ENCODE measurements around the gene MRGPRX4. TPM values are rescaled to one million over a fixed set of nuclear protein-coding genes. Genes with fewer than 3 reads are reported as not detected.

Gene MRGPRX4
- total and polyA plus RNA-seq, 2 donors (not counting 3 experiments of a cell fraction or from before 2014, with no cell fraction given): not detected

GRCh38 chr11:18203723-18204122 is 31.1 kb downstream of the MRGPRX4 start:
- no TSS peak for BruUV-seq (replicated peaks)
- Histone ChIP-seq H4K20me1 (replicated peaks; ENCODE audit: control insufficient read depth, extremely low read depth, insufficient read depth, low read length) (no peaks in the 10 kb centered on the region), H3K79me2 (ENCODE audit: control insufficient read depth, insufficient read depth, low read length) (no peaks in the 10 kb centered on the region), H3K9me1 (replicated peaks; ENCODE audit: control insufficient read depth, extremely low read depth, insufficient read depth, low read length) (no peaks in the 10 kb centered on the region), H2AFZ (ENCODE audit: low read depth, low read length) (no peak overlapping the region), H3K9me3 (replicated peaks; ENCODE audit: control insufficient read depth, insufficient read depth, low read length) (no peaks in the 10 kb centered on the region), H3K4me2 (ENCODE audit: insufficient read depth, low read length) (no peak overlapping the region), H3K27ac (ENCODE audit: insufficient read depth, low read depth, low read length) (no peak overlapping the region), H3K4me1 (ENCODE audit: control insufficient read depth, extremely low read depth, insufficient read depth, low read length) (no peaks in the 10 kb centered on the region), H3K4me3 (replicated peaks in 1 of 3; ENCODE audit: insufficient read depth in 1 of 3, low read depth in 1 of 3, low read length in 3 of 3) (no peak overlapping the region), H3K27me3 (ENCODE audit: control insufficient read depth in 2 of 2, insufficient read depth in 2 of 2, low read length in 2 of 2) (peaks cover 2 to 3% of the 10 kb centered on the region in 2 experiments), H3K36me3 (ENCODE audit: control insufficient read depth in 2 of 2, extremely low read depth in 1 of 2, insufficient read depth in 2 of 2, low read length in 2 of 2) (no peaks in the 10 kb centered on the region), H3K9ac (replicated peaks; ENCODE audit: extremely low read depth, insufficient read depth, low read length) (no peak overlapping the region)
- FAIRE-seq: peak; percentile 12
- DNase-seq (ENCODE audit: low read depth, low spot score): peak; percentile 5
- CTCF ChIA-PET: interaction anchor here (0.5 to 4.1 kb wide), 35 partner anchors 8 to 604 kb away, joined by 3 to 111 read pairs (median 4); partner anchors contain the start of gene SAAL1
- TF ChIP-seq, protein P1, sequence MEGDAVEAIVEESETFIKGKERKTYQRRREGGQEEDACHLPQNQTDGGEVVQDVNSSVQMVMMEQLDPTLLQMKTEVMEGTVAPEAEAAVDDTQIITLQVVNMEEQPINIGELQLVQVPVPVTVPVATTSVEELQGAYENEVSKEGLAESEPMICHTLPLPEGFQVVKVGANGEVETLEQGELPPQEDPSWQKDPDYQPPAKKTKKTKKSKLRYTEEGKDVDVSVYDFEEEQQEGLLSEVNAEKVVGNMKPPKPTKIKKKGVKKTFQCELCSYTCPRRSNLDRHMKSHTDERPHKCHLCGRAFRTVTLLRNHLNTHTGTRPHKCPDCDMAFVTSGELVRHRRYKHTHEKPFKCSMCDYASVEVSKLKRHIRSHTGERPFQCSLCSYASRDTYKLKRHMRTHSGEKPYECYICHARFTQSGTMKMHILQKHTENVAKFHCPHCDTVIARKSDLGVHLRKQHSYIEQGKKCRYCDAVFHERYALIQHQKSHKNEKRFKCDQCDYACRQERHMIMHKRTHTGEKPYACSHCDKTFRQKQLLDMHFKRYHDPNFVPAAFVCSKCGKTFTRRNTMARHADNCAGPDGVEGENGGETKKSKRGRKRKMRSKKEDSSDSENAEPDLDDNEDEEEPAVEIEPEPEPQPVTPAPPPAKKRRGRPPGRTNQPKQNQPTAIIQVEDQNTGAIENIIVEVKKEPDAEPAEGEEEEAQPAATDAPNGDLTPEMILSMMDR (IDR thresholded peaks at IDR 0.05; ENCODE audit: extremely low read depth in 1 of 2, insufficient read depth in 1 of 2, low read depth in 1 of 2, low read length in 2 of 2): peak; percentile 45 to 62
- no peak for TF ChIP-seq GATA2 (IDR thresholded peaks at IDR 0.05; ENCODE audit: insufficient read depth, insufficient read length, low read depth, low read length)
- dilution Hi-C loops (cut with MboI; ENCODE audit: extremely low pct_ligation_motif_present, low sequenced_read_pairs): no loop called here
- POLR2A ChIA-PET: no interaction called here
- intact Hi-C loops (cut with micrococcal nuclease): loop anchor here (1.0 to 2.0 kb wide), 2 partner anchors 88 to 211 kb away; no protein-coding TSS in a partner anchor

DNA sequence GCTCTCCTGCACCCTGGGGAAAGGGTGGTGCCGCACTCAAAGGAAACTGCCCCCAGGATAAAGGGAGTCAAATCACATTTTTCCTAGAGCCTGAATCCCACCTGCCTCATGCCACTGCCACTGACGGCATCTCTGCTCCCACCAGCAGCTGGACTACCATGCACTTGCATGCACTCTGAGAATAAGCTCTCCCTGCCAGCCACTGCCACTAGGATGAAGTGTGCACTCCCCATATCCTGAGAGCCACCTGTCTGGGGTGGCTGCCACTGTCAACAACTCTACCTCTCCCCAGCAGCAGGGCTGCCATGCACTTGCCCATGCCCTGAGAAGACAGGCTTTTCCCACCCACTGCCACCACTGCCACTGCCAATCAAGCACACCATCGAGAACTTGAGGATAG is 31.6 kb downstream of the MRGPRX4 start:
- Histone ChIP-seq H3K9me3 (replicated peaks; ENCODE audit: control insufficient read depth, insufficient read depth, low read length) (no peaks in the 10 kb centered on the region), H2AFZ (ENCODE audit: low read depth, low read length) (no peak overlapping the region), H3K79me2 (ENCODE audit: control insufficient read depth, insufficient read depth, low read length) (no peaks in the 10 kb centered on the region), H3K36me3 (ENCODE audit: control insufficient read depth in 2 of 2, extremely low read depth in 1 of 2, insufficient read depth in 2 of 2, low read length in 2 of 2) (no peaks in the 10 kb centered on the region), H3K4me1 (ENCODE audit: control insufficient read depth, extremely low read depth, insufficient read depth, low read length) (no peaks in the 10 kb centered on the region), H3K9me1 (replicated peaks; ENCODE audit: control insufficient read depth, extremely low read depth, insufficient read depth, low read length) (no peaks in the 10 kb centered on the region), H3K4me2 (ENCODE audit: insufficient read depth, low read length) (no peak overlapping the region), H3K4me3 (replicated peaks in 1 of 3; ENCODE audit: insufficient read depth in 1 of 3, low read depth in 1 of 3, low read length in 3 of 3) (no peak overlapping the region), H3K27ac (ENCODE audit: insufficient read depth, low read depth, low read length) (no peak overlapping the region), H3K9ac (replicated peaks; ENCODE audit: extremely low read depth, insufficient read depth, low read length) (no peak overlapping the region), H4K20me1 (replicated peaks; ENCODE audit: control insufficient read depth, extremely low read depth, insufficient read depth, low read length) (no peaks in the 10 kb centered on the region), H3K27me3 (ENCODE audit: control insufficient read depth in 2 of 2, insufficient read depth in 2 of 2, low read length in 2 of 2) (peaks cover 5 to 7% of the 10 kb centered on the region in 2 experiments)
- no peak for FAIRE-seq
- BruUV-seq (replicated peaks): no TSS peak
- dilution Hi-C loops (cut with MboI; ENCODE audit: extremely low pct_ligation_motif_present, low sequenced_read_pairs) (no loop called here), intact Hi-C loops (cut with micrococcal nuclease) (no loop called here)
- ChIA-PET CTCF (interaction anchor here (0.5 to 4.1 kb wide), 36 partner anchors 8 to 605 kb away, joined by 3 to 111 read pairs (median 4); partner anchors contain the start of gene SAAL1), POLR2A (no interaction called here)
- DNase-seq (ENCODE audit: low read depth, low spot score): no peak
- no peak for TF ChIP-seq FOS (IDR thresholded peaks at IDR 0.05; ENCODE audit: borderline replicate concordance, insufficient read depth, low read length)
- TF ChIP-seq POLR2A (IDR thresholded peaks at IDR 0.05; ENCODE audit: low read depth, low read length): no peak
- no peak for TF ChIP-seq MAX (IDR thresholded peaks at IDR 0.05; ENCODE audit: insufficient read depth, insufficient read length)
- no peak for TF ChIP-seq JUN (IDR thresholded peaks at IDR 0.05; ENCODE audit: borderline replicate concordance, insufficient read depth, insufficient read length, low read depth)
- no peak for TF ChIP-seq POLR2AphosphoS5 (IDR thresholded peaks at IDR 0.05; ENCODE audit: insufficient read depth, low read depth, low read length)
- TF ChIP-seq, protein P1 (IDR thresholded peaks at IDR 0.05; ENCODE audit: extremely low read depth in 1 of 2, insufficient read depth in 1 of 2, low read depth in 1 of 2, low read length in 2 of 2): no peak
- no peak for TF ChIP-seq MYC (IDR thresholded peaks at IDR 0.05; ENCODE audit: low read depth, low read length)
- no peak for TF ChIP-seq GATA2 (IDR thresholded peaks at IDR 0.05; ENCODE audit: insufficient read depth, insufficient read length, low read depth, low read length)
- TF ChIP-seq EZH2 (IDR thresholded peaks at IDR 0.05; ENCODE audit: borderline replicate concordance, low read depth, low read length, severe bottlenecking): no peak

All from endothelial cell of umbilical vein (primary cell).